Omental fat pad (tissue), 4 donors: ENCODE measurements around the gene EHF. TPM values are rescaled to one million over a fixed set of nuclear protein-coding genes. Genes with fewer than 3 reads are reported as not detected.

Experiments used
- ATAC-seq: fragments of 150-250 bp; one replicate; pipeline ENCODE4 v1.9.1; 2016; ENCODE audit warnings: mild to moderate bottlenecking, moderate library complexity; ENCODE audit not compliant: low FRiP score
- DNase-seq: peaks from one replicate; pipeline ENCODE4 v3.0.0-alpha.2; 2019; ENCODE audit warnings: low spot score
- total RNA-seq, 4 donors: library from RNA; depleted of rRNA; stranded (reverse); fragments of >200 nt; gene quantifications; one replicate each; pipeline ENCODE4 v1.1.0, GENCODE V29; 2016
- TF ChIP-seq, protein P1 (sequence below), 3 donors: fragments of 450-650 bp; IDR thresholded peaks; one replicate each; pipeline ENCODE4 v1.5.1; 2016 to 2017; ENCODE audit warnings: antibody characterized with exemption in 3 of 3, mild to moderate bottlenecking in 3 of 3, moderate library complexity in 2 of 3

EHF gene
- total RNA-seq, 4 donors from 2014 or later, result 0.38 TPM; not detected in 3

DNA sequence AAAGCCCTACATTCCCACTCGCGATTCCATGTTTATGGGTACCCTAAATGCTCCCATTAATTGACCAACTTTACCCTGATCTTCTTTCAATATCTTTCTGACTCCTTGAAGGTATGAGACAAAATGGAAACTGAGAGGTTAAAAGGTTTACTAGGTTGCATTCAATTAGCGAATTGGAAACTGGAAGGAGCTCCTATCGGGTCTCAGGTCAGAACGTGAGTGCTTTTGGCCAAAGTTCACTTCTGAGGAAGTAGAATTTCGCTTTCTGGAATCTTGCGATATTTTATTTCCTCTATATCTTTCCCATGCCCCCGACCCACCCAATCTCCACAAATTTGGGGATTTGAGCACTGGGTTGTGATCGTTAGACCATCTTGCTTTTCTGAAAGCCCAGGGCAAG lies 2.6 kb downstream of the EHF start:
- ATAC-seq, result no peak

DNA sequence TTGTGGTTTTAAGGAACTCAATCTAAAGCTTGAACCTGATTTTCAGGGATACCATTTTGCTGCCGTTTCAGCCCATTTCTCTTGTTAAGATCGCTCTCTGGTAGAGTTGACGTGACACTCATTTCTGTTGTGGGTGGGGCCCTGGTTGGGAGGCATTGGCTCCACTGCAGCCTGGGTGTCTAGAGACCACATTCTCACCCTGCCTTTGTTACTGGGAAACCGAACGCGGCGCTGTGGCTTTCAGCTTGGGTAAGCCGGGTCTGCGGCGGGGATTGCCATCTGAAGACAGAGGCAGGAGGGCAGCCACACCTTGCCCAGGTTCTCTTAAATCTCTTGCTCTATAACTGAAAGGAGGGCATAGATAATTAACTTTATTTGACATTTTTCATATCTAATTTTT lies 3.2 kb downstream of the EHF start:
- no peak for DNase-seq
- ATAC-seq, result no peak
- TF ChIP-seq, protein P1, sequence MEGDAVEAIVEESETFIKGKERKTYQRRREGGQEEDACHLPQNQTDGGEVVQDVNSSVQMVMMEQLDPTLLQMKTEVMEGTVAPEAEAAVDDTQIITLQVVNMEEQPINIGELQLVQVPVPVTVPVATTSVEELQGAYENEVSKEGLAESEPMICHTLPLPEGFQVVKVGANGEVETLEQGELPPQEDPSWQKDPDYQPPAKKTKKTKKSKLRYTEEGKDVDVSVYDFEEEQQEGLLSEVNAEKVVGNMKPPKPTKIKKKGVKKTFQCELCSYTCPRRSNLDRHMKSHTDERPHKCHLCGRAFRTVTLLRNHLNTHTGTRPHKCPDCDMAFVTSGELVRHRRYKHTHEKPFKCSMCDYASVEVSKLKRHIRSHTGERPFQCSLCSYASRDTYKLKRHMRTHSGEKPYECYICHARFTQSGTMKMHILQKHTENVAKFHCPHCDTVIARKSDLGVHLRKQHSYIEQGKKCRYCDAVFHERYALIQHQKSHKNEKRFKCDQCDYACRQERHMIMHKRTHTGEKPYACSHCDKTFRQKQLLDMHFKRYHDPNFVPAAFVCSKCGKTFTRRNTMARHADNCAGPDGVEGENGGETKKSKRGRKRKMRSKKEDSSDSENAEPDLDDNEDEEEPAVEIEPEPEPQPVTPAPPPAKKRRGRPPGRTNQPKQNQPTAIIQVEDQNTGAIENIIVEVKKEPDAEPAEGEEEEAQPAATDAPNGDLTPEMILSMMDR (IDR thresholded peaks at IDR 0.05), result no peak

More for the DNA sequence above, 2.6 kb downstream of the EHF start:
- DNase-seq, result no peak
- TF ChIP-seq, protein P1 (IDR thresholded peaks at IDR 0.05), result no peak

DNA sequence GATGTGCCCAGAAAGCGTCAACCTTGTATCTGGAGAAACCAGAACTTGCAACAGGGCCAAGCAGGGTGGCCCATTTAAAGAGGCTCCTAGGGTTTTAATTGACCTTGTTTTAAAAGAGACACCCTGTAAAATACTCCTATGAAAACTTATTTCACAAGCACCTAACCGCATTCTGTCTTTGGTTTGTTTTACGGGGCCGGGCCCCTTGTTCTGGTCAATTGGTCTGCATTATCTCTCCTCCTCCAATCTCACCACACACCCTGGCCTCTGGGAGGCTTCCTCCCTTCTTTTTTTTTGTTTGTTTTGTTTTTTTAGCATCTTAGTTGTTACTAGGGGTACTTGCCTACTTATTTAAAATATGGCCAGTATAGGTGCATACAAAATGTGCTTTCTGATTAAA lies 4.7 kb downstream of the EHF start:
- DNase-seq (no peak), ATAC-seq (no peak)
- TF ChIP-seq, protein P1 (IDR thresholded peaks at IDR 0.05), result no peak

DNA sequence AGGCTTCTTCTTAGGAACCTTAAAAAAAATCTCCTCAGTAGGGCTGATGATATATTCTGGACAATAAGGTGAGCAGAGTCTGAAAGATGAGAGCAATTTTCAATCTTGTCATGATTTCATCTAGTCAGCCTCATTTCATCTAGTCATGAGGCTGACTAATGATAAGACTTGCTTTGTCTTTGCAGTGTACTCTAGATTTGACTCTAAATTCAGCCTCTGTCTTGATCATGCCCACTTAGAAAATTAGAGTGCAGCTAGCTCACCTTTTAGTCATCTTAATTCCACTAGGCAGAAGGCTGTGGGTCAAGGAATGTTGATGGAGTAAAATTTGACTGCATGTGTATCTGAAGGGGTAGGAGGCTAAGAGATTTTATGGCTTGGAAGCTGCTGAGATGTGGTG lies 5.5 kb downstream of the EHF start:
- TF ChIP-seq, protein P1 (IDR thresholded peaks at IDR 0.05), result no peak
- no peak for DNase-seq
- no peak for ATAC-seq

DNA sequence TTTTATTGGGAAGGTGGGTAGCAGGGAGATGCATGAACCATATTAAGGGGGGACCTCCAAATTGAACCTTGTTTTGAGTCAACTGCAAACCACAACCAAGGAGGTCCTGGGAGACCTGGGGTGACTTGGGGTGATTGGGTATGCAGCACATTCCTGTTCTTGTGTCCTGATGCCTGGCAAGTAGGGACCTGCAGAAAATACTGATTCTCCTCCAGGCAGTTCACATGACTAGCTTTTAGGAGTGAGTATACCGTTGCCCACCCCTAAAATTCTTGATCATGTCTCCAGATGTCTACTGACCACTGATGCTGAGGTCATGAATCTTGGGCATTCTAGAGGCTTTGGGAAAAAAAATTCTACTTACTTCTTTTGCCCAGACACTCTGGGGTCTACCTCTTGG lies 6.3 kb downstream of the EHF start:
- ATAC-seq, result no peak
- TF ChIP-seq, protein P1 (IDR thresholded peaks at IDR 0.05), result no peak
- no peak for DNase-seq

DNA sequence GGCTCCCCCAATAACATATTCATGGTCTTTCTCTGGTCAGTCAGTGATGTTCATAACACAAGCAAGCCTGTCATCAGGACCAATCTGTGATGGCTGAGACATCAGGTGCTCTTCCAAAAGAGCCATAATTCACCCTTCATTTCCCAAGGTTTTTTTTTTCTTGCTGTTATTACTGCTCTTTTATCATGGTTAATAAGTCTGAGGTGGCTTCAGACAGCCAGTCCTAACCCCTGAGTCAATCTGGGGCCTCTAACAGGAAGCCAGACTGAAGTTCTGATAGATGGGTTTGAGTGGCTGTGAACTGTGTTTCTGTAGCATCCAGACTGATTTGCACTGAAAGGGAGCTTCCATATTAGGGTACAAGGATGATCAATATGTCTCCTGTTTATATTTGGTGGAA lies 8.8 kb downstream of the EHF start:
- ATAC-seq (no peak), DNase-seq (no peak)
- TF ChIP-seq, protein P1 (IDR thresholded peaks at IDR 0.05), result no peak

DNA sequence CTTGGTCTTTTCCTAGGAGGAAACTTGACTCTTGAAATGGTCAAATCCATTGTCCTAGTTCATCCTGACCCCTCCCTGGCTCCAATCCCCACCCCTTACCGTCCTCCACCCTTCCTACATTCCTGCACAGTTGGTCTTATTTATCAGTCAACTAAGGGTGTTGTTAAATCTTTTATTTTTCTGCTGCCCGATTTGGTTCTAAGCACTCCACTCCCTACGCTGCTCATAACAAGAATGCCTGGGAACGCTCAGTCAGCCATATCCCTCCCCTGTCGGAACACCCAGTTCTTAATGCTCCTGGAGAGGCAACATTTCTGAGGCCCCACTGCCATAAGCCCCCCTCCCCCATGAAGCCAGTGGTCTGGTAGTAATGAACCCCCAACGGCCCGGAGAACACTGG lies 9.7 kb downstream of the EHF start:
- ATAC-seq, result no peak
- DNase-seq, result no peak
- TF ChIP-seq, protein P1 (IDR thresholded peaks at IDR 0.05), result no peak
